Common myeloid progenitor, CD34-positive (primary cell): Measurements from ENCODE around the gene ST3GAL2.
"Not testable (repeated sequence)": the region's sequence is repeated elsewhere in the genome, so short reads cannot be mapped to it uniquely, and the experiment has no call there.

Source experiments
- CTCF ChIA-PET: fragments of 350-600 bp; sonication (Branson Sonifier 250); formaldehyde crosslinking; loops from one replicate; lab custom pipeline; 2021; ENCODE audit warnings: antibody characterized with exemption; lab: Charles Lee
- POLR2A ChIA-PET: fragments of 350-600 bp; sonication (Branson Sonifier 250); formaldehyde crosslinking; loops from one replicate; lab custom pipeline; 2021; ENCODE audit warnings: antibody characterized with exemption; lab: Charles Lee
- DNase-seq, 3 donors: peaks; one replicate each; pipeline versions ENCODE4 v3.0.0 to v3.0.0-alpha.2; 2013
- H3K27ac ChIP-seq, 2 experiments: 1 replicate in 1 of 2; 2 replicates in 1 of 2; pipeline ENCODE4 v1.7.0; 2013; ENCODE audit warnings: inconsistent platforms in 2 of 2, low read length in 2 of 2, mild to moderate bottlenecking in 2 of 2, low read depth in 1 of 2, moderate library complexity in 1 of 2; ENCODE audit not compliant: severe bottlenecking in 2 of 2, insufficient read depth in 1 of 2, poor library complexity in 1 of 2
- H3K27me3 ChIP-seq, 5 experiments: replicated peaks in 2 of 5; 1 replicate in 3 of 5; 2 replicates in 2 of 5; pipeline versions ENCODE4 v1.6.1 to v1.7.0; 2013; ENCODE audit warnings: low read length in 4 of 5, mild to moderate bottlenecking in 2 of 5, moderate library complexity in 2 of 5, inconsistent platforms in 1 of 5; ENCODE audit not compliant: insufficient read depth in 5 of 5, control insufficient read depth in 4 of 5
- H3K36me3 ChIP-seq, 4 experiments: 1 replicate in 2 of 4; 2 replicates in 2 of 4; pipeline versions ENCODE4 v1.6.1 to v1.7.0; 2013; ENCODE audit warnings: low read length in 3 of 4, control low read depth in 1 of 4, mild to moderate bottlenecking in 1 of 4; ENCODE audit not compliant: control insufficient read depth in 4 of 4, insufficient read depth in 4 of 4
- H3K4me1 ChIP-seq, 4 experiments: 1 replicate in 3 of 4; 2 replicates in 1 of 4; pipeline versions ENCODE4 v1.6.1 to v1.7.1; 2013; ENCODE audit warnings: low read length in 3 of 4, mild to moderate bottlenecking in 3 of 4, control low read depth in 1 of 4, inconsistent platforms in 1 of 4, moderate library complexity in 1 of 4; ENCODE audit not compliant: control insufficient read depth in 4 of 4, insufficient read depth in 4 of 4; ENCODE audit errors: control extremely low read depth in 1 of 4
- H3K4me3 ChIP-seq, 7 experiments: 1 replicate in 4 of 7; 2 replicates in 3 of 7; pipeline versions ENCODE4 v1.5.1 to v1.7.0; 2013; ENCODE audit warnings: mild to moderate bottlenecking in 7 of 7, low read length in 6 of 7, moderate library complexity in 6 of 7, inconsistent platforms in 2 of 7, low read depth in 2 of 7, control low read depth in 1 of 7; ENCODE audit not compliant: insufficient read depth in 4 of 7, control insufficient read depth in 1 of 7; ENCODE audit errors: extremely low read depth in 1 of 7
- H3K9me3 ChIP-seq, 5 experiments: 1 replicate in 4 of 5; 2 replicates in 1 of 5; pipeline versions ENCODE4 v1.6.1 to v1.7.1; 2013; ENCODE audit warnings: low read length in 4 of 5, mild to moderate bottlenecking in 2 of 5, inconsistent platforms in 1 of 5, low read depth in 1 of 5, moderate library complexity in 1 of 5; ENCODE audit not compliant: control insufficient read depth in 4 of 5, insufficient read depth in 2 of 5; ENCODE audit errors: control extremely low read depth in 1 of 5
- WGBS: methylation state at CpG from one replicate; pipeline ENCODE4 v1.1.5; 2013; ENCODE audit not compliant: insufficient coverage; 5-methylcytosine and 5-hydroxymethylcytosine counted together

Gene ST3GAL2

GRCh38 chr16:70412385-70412784, 26.5 kb downstream of the ST3GAL2 start:
- WGBS = 100% methylated on average over 3 of the region's 8 CpGs
- Histone ChIP-seq H3K4me3 (no peak overlapping the region), H3K9me3 (no peaks in the 10 kb centered on the region), H3K36me3 (peaks cover 0 to 15% (median 4%) of the 10 kb centered on the region in 4 experiments), H3K27ac (no peak overlapping the region), H3K4me1 (peaks cover 0 to 29% (median 13%) of the 10 kb centered on the region in 4 experiments), H3K27me3 (no peaks in the 10 kb centered on the region)
- CTCF ChIA-PET = interaction anchor here (1.1 to 1.3 kb wide), 2 partner anchors 11 to 18 kb away, joined by 3 to 4 read pairs; no protein-coding TSS in a partner anchor
- POLR2A ChIA-PET = no interaction called here
- DNase-seq = no peak

- no peaks in the 10 kb centered on the region for H3K9me3 ChIP-seq
- CTCF ChIA-PET = interaction anchor here (0.7 to 1.4 kb wide), 3 partner anchors 10 to 131 kb away, joined by 3 to 5 read pairs (median 5); partner anchors contain the start of gene ST3GAL2
- POLR2A ChIA-PET = interaction anchor here (0.8 kb wide), 1 partner anchor 11 kb away, joined by 3 read pairs; no protein-coding TSS in a partner anchor
Measured at GRCh38 chr16:70410734-70411133, 28.2 kb downstream of the ST3GAL2 start.

GRCh38 chr16:70407811-70408274, 31.1 kb downstream of the ST3GAL2 start:
- no peaks in the 10 kb centered on the region for H3K9me3 ChIP-seq
- 80% methylated on average over 5 of the region's 10 CpGs for WGBS
- ChIA-PET POLR2A (interaction anchor here (1.1 kb wide), 1 partner anchor 20 kb away, joined by 4 read pairs; no protein-coding TSS in a partner anchor), CTCF (interaction anchor here (1.1 to 2.5 kb wide), 7 partner anchors 9 to 48 kb away, joined by 3 to 15 read pairs (median 4); partner anchors contain the start of gene ST3GAL2)
- H3K27me3 ChIP-seq = no peaks in the 10 kb centered on the region
- H3K4me3 ChIP-seq = no peak overlapping the region
- H3K36me3 ChIP-seq = peaks cover 0 to 9% (median 4%) of the 10 kb centered on the region in 4 experiments
- peaks cover 5 to 51% (median 32%) of the 10 kb centered on the region in 4 experiments for H3K4me1 ChIP-seq
- DNase-seq = no peak
- H3K27ac ChIP-seq = no peak overlapping the region

More at GRCh38 chr16:70410734-70411133, 28.2 kb downstream of the ST3GAL2 start:
- H3K4me1 ChIP-seq = peaks cover 0 to 23% (median 10%) of the 10 kb centered on the region in 4 experiments
- peaks cover 0 to 9% (median 4%) of the 10 kb centered on the region in 4 experiments for H3K36me3 ChIP-seq
- no peaks in the 10 kb centered on the region for H3K27me3 ChIP-seq
- DNase-seq = no peak
- no peak overlapping the region for H3K27ac ChIP-seq
- WGBS = 94% methylated on average over 4 of the region's 6 CpGs
- H3K4me3 ChIP-seq = no peak overlapping the region

GRCh38 chr16:70406104-70406503, 32.8 kb downstream of the ST3GAL2 start:
- H3K9me3 ChIP-seq, H3K4me3 ChIP-seq, POLR2A ChIA-PET, H3K27ac ChIP-seq, H3K36me3 ChIP-seq, H3K27me3 ChIP-seq, DNase-seq: not testable (repeated sequence)
- WGBS = 95% methylated on average over 2 of the region's 5 CpGs
- CTCF ChIA-PET = interaction anchor here (0.6 to 1.7 kb wide), 6 partner anchors 19 to 49 kb away, joined by 3 to 4 read pairs (median 3); no protein-coding TSS in a partner anchor
- peaks cover 5 to 62% (median 34%) of the 10 kb centered on the region in 4 experiments for H3K4me1 ChIP-seq

- CTCF ChIA-PET = interaction anchor here (0.5 to 1.7 kb wide), 4 partner anchors 9 to 811 kb away, joined by 3 to 4 read pairs (median 3); no protein-coding TSS in a partner anchor
- WGBS = 91% methylated on average over 3 of the region's 11 CpGs
- no peak overlapping the region for H3K27ac ChIP-seq
- H3K4me1 ChIP-seq = peaks cover 5 to 49% (median 25%) of the 10 kb centered on the region in 4 experiments
- H3K9me3 ChIP-seq = no peaks in the 10 kb centered on the region
- H3K4me3 ChIP-seq = peak overlapping the region in 1 of 7 experiments; percentile 1
- POLR2A ChIA-PET = interaction anchor here (0.5 kb wide), 1 partner anchor 1391 kb away, joined by 3 read pairs; no protein-coding TSS in a partner anchor
- peaks cover 0 to 27% (median 13%) of the 10 kb centered on the region in 4 experiments for H3K36me3 ChIP-seq
- DNase-seq = peak; percentile 47 to 71 (median 69)
- H3K27me3 ChIP-seq = no peaks in the 10 kb centered on the region
Measured at GRCh38 chr16:70402916-70403659, 35.8 kb downstream of the ST3GAL2 start.

GRCh38 chr16:70399951-70400350, 38.9 kb downstream of the ST3GAL2 start:
- Histone ChIP-seq H3K27ac (no peak overlapping the region), H3K4me3 (no peak overlapping the region), H3K9me3 (no peaks in the 10 kb centered on the region), H3K27me3 (no peaks in the 10 kb centered on the region), H3K4me1 (peaks cover 4 to 33% (median 20%) of the 10 kb centered on the region in 4 experiments), H3K36me3 (peaks cover 0 to 34% (median 19%) of the 10 kb centered on the region in 4 experiments)
- ChIA-PET CTCF (interaction anchor here (0.6 to 2.5 kb wide), 6 partner anchors 19 to 55 kb away, joined by 3 to 7 read pairs (median 3); partner anchors contain the start of gene FCSK), POLR2A (no interaction called here)
- 99% methylated on average over 10 of the region's 10 CpGs for WGBS
- no peak for DNase-seq
